SKM-1 (cell line): ENCODE results near the gene HOXD12.

Experiments
- DNase-seq: peaks from one replicate; lab custom pipeline; 2025; ENCODE audit not compliant: unreplicated experiment; lab: John Stamatoyannopoulos, UW

The HOXD12 gene

DNA sequence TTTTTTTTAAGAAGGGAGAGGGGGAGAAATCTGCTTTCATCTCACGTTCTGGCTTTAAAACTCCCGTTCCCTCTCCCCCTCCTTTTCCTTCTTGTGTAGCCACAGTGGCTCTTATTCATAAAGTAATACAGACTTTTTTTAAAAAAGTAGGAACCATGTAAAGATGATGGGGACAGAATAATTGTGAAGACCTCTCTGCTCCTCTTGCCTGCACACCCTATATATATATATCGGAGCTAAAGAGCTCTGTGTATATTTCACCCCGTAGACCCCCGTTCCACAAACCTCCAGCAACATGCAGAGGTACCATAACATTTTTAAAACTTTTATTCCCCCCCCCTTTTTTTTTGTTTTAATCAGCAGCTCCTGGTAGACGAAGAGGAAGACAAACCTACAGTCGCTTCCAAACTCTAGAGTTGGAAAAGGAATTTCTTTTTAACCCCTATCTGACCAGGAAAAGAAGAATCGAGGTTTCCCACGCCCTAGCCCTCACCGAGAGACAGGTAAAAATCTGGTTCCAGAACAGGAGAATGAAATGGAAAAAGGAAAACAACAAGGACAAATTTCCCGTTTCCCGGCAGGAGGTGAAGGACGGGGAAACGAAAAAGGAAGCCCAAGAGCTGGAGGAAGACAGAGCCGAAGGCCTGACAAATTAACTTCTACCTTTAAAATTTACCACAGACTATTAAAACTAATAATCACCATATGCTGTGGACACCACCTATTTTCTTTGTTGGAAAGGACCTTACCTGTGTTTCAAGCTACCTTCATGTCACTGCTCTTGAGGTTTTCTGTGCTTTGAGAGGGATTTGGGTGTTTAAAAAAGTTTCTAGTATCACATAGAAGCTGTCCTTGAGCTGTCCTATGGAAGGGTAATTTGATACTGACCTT is 31.6 kb downstream of the HOXD12 start:
- DNase-seq: no peak

GRCh38 chr2:176131848-176132158 is 32.2 kb downstream of the HOXD12 start:
- no peak for DNase-seq

DNA sequence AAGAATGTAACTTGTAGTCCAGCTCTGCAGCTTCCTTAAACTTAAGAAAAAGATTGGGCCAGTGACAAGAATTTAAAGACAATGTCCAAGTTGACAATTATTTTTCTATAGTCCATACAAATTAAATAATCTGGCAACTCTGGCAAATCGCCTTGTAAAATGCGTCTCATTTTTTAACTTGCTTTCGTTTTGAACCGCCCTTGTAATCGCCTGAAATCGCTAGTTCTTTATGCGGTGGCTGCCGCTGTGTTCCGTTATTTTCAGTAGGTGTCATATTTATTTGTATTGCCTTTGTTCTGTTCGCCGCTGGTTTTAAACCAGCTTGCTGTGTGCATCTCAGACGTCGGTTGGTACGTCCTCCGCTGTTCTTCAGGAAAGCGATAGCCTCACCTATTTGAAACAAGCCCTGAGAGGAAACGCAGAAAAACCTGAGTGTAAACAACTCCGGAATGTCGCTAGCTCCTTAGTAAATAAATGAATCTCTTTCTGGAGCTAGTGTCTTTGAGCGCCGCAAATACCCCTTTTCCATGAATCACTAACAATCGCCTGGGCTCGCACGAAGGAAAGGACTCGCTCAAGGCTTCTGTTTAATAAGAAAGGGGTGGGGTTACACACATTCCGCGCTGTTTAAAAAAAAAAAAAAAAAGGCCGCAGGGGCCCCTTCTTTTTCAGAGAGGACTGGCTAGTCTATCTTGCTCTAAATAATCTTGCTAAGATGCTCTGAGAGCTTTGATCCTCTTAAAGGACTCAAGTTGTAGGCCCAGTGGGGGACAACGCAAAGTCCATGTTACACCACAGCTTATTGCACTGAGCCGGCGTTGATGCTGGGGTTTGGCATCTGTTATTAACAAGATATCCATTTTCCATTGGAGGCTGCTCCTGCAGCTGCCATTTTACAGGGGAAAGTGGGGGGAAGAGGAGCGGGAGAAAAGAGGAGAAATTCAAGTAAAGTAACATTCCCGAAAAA is 32.9 kb downstream of the HOXD12 start:
- no peak for DNase-seq

GRCh38 chr2:176133389-176133788 is 33.8 kb downstream of the HOXD12 start:
- no peak for DNase-seq

DNA sequence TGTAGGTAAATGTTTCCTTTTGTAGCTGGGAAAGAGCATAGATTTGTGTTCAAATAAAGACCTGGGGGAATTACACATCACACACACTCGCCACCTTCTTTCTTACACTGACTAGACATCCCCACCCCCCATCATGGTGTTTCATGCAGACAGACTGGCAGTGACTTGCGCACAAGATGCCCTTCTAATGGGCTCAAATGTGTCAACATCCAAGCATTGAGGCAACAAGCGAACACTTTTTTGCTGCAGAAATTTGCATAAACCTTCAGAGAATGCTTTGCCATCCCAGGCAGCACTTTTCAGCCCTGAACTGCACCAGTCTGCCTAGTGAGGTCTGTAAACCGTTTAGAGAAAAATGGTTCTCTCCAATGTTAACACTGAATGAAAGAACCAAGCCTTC is 34.4 kb downstream of the HOXD12 start:
- DNase-seq: no peak

GRCh38 chr2:176135035-176135440 is 35.4 kb downstream of the HOXD12 start:
- no peak for DNase-seq

DNA sequence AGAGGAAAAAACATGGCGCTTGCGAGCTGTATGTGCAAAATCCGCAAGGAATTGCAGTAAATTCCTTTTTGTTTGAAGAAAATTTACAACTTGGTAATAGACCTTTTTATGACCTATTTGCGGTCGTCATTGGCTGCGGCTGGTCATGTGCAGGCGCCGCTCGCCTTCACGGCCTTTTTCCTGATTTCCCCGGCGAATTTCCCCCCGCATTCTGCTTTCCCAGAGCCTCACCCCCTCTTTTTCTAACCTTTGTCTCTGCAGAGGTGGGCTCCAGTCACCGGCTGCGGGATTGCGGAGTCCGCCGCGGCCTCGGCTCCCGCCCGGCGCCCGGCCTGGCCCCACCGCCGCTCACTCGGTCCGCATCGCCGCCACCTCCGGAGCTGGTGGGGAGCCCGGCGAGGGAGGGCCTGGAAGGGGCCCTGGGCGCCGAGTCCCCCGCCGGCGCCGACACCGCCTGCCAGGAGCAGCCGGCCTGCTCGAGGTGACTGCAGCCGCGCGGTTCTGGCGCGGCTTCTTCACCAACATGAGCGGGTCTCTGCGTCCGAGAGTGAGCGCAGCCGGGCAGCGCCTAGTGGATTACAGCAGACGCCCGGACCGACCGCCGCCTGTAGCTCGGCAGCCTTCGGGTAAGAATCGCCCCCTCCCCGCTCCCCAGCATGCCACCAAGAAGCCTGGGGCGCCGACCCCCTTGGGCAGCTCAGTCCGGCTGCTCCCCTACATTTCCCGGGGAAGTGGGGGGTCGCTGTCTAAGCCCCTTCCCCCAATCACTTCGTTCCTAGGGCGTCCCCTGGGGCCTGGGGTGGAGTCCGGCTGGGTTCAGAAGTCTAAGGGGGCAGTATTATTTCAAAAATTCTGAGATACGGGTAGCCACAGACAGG is 37.0 kb downstream of the HOXD12 start:
- DNase-seq: no peak

DNA sequence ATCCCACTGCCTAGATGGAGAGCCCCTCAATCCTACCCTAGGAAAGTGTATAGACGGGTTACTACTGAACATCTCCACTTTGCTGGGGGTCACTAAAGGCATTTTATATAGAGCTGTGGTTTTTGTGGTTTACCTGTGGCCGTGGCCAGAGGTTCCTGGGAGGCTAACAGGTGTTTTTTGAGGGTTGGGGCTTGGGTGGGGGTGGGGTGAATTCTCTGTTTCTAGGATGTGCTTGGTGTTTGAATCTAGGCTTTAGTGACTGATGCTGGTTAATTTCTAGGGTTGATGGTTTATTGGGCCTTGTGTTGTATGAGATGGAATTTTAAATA is 37.6 kb downstream of the HOXD12 start:
- DNase-seq: no peak

DNA sequence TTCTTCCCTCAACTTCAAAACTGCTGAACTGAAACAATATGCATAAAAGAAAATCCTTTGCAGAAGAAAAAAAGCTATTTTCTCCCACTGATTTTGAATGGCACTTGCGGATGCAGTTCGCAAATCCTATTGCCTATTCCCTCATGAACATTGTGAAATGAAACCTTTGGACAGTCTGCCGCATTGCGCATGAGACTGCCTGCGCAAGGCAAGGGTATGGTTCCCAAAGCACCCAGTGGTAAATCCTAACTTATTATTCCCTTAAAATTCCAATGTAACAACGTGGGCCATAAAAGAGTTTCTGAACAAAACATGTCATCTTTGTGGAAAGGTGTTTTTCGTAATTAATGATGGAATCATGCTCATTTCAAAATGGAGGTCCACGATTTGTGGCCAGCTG is 38.3 kb downstream of the HOXD12 start:
- DNase-seq: no peak

DNA sequence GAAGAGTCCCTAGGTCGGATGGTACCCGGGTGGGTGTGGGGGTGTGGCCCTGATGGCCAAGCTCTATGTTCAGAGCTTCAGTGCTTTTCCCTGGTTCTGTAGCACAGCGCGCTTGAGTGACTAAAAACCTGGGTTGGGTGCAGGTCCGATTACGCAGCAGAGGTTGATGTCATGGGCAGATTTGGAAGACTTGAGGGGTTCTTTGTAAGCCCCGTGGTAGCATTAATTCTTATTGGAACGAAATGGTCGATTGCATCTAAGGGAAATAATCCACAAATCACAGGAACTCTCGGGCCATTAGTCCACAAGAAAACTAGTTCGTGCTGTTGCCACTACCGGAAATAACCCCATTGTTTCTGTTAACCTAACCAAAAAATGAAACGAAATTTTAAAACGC is 38.9 kb downstream of the HOXD12 start:
- no peak for DNase-seq

GRCh38 chr2:176138923-176139660 is 39.5 kb downstream of the HOXD12 start:
- DNase-seq: no peak

- no peak for DNase-seq
Observed at GRCh38 chr2:176139661-176140512, 40.3 kb downstream of the HOXD12 start.

- peak; percentile 26 for DNase-seq
Observed at GRCh38 chr2:176140513-176141317, 41.1 kb downstream of the HOXD12 start.

DNA sequence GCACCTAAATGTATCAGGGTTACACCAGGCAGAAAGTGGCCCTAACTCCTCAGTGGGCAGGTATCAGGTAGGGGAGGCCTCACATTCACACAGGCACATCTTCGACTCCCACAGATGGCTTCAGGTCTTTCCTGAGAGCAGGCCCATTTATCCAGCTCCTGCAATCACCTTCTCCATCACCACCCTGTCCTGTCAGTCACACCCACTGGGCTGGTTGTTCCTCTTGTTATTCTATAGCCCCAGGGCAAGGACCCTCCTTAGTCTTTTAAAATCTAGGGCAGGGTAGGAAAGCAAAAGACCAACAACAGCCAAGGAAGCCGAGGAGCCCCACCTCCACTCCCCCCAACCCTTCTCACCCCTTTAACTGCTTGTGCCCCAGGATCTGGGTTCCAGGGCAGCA is 42.7 kb downstream of the HOXD12 start:
- no peak for DNase-seq

DNA sequence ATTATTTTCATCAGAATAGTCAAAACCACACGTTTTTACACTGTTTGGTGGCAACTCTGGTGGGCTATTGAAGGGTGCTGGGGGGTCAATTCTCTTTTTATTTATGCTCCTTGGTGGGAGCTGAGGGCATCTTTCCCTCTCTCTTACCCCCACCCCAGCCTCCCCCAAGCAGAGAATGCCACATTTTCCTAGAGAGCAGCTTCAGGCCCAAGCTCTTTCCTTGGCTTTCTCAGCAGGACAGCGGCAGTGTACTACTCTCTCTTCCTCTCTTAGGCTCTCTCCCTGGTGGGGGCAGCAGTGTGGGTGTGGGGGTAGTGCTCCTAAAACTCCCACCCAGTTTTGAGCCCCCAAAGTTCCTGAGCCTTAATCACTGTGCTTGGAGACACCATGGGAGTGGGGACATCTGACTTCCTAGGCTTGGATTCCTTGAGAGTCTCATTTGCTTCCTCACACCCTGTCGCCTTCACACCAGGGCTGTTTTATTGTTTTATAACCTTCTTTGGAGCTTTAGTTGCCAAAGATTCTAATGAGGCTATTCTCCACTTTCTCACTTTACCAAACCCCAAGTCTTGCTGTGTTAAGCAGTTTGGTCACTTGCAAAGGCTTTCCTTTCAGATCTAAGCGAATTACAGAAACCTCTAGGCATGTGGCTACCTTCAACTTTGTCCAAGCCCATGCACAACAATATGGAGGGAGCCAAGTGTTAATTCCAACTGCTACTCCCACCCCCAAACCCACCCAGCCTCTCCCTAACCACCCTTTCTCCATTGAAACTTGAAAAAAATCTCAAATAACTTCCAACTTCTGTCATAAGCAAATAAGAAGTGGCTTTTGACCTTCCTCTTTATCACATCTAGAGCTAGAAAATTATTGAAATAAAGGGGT is 45.7 kb downstream of the HOXD12 start:
- DNase-seq: no peak

DNA sequence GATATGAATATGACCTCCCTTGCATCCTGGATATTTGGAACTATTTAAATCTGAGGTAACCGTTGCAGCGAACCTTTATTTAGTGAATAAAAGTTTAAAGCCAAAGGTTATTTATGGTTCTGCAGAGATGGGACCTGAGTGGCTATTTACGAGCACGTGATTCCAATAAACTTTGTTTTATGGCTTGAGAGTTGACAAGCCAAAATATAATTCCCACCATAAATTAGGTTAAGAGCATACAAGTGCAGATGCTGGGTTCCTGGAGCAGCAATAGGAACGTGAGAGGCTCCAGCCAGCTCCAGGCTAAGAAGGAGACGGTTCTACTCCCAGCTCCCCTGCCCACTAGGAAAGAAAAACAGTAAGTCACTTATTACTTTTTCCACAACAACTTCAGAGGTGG is 46.5 kb downstream of the HOXD12 start:
- no peak for DNase-seq

DNA sequence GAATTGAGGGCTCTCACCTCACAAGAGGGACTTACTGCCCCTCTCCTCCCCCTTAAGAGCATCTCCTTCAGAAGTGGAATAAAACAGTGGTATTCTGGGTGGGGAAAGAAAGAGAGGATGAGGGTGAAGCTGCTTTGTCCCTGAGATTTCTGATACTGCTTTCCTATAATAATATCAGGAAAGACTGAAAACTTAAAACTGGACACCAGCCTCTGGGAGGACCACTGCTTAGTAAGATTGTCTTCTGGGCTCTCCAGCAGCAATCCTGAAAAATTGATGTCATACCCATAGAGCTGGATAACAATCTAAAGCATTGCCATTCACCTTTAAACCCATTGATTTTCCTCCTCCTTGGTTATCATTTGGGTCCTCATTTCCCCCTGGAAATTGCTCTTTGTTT is 47.0 kb downstream of the HOXD12 start:
- DNase-seq: no peak
